K562 (cell line): ENCODE results near the gene SFPQ. TPM values are rescaled to one million over a fixed set of nuclear protein-coding genes. Genes with fewer than 3 reads are reported as not detected.
A peak's percentile ranks its signal among the peaks of the same experiment; 100 is the strongest.

Experiments
- DNMT1 ChIP-seq: fragments of 450-650 bp; IDR thresholded peaks from 2 replicates; pipeline ENCODE4 v1.6.1; 2016; ENCODE audit warnings: antibody characterized with exemption, mild to moderate bottlenecking
- EHMT2 ChIP-seq: fragments of 450-650 bp; IDR thresholded peaks from 2 replicates; pipeline ENCODE4 v1.6.1; 2018; ENCODE audit warnings: antibody characterized with exemption
- HDAC8 ChIP-seq: fragments of 450-650 bp; IDR thresholded peaks from 2 replicates; pipeline ENCODE4 v1.6.1; 2016; ENCODE audit warnings: mild to moderate bottlenecking, missing genetic modification characterization, moderate library complexity, missing compliant biosample characterization
- KLF10 ChIP-seq: fragments of 250-450 bp; sonication (Bioruptor Pico); IDR thresholded peaks from 2 replicates; pipeline ENCODE4 v1.6.1; 2021; ENCODE audit warnings: matching md5 sums
- KLF6 ChIP-seq: fragments of 250-450 bp; sonication (Bioruptor Pico); IDR thresholded peaks from 2 replicates; pipeline ENCODE4 v1.4.0; 2020; ENCODE audit warnings: mild to moderate bottlenecking, moderate library complexity, borderline replicate concordance
- MTA3 ChIP-seq: fragments of 450-650 bp; formaldehyde crosslinking; IDR thresholded peaks from 2 replicates; pipeline ENCODE4 v1.6.1; 2017; ENCODE audit warnings: mild to moderate bottlenecking, borderline replicate concordance
- NR2F6 ChIP-seq: fragments of 450-650 bp; formaldehyde crosslinking; IDR thresholded peaks from 2 replicates; pipeline ENCODE4 v1.4.0; 2020; ENCODE audit warnings: mild to moderate bottlenecking
- REST ChIP-seq, 2 experiments: fragments of 450-650 bp; formaldehyde crosslinking in 1 of 2; IDR thresholded peaks; 2 replicates each; pipeline versions ENCODE4 v1.4.0 to v1.6.1; 2014 to 2020; ENCODE audit warnings: mild to moderate bottlenecking in 2 of 2, borderline replicate concordance in 1 of 2, low read depth in 1 of 2
- RHOXF2B ChIP-seq: fragments of 250-450 bp; sonication (Bioruptor Pico); conservative IDR thresholded peaks from 2 replicates; pipeline ENCODE4 v1.5.1; 2021
- SAFB ChIP-seq: fragments of 200-400 bp; formaldehyde crosslinking; IDR thresholded peaks from 2 replicates; pipeline ENCODE4 v1.6.1; 2017; ENCODE audit warnings: low read depth, low read length, borderline replicate concordance
- SIX5 ChIP-seq, 2 experiments: IDR thresholded peaks; 2 replicates each; pipeline ENCODE4 v1.6.1; 2011; ENCODE audit warnings: low read length in 2 of 2, borderline replicate concordance in 1 of 2, low read depth in 1 of 2, mild to moderate bottlenecking in 1 of 2, moderate library complexity in 1 of 2; ENCODE audit not compliant: insufficient read depth in 1 of 2
- TBP ChIP-seq: optimal IDR thresholded peaks from 2 replicates; pipeline ENCODE3; 2011; ENCODE audit warnings: low read depth, low read length, improper control_type of control experiment
- USF1 ChIP-seq: sonication (generic); formaldehyde crosslinking; IDR thresholded peaks from 2 replicates; pipeline ENCODE4 v1.9.0; 2022; ENCODE audit warnings: mild to moderate bottlenecking, missing genetic modification reagents
- ZBTB8A ChIP-seq: fragments of 450-650 bp; IDR thresholded peaks from 2 replicates; pipeline ENCODE4 v1.6.1; 2018; ENCODE audit warnings: mild to moderate bottlenecking, moderate library complexity; ENCODE audit not compliant: partially characterized antibody
- ZNF699 ChIP-seq: fragments of 250-450 bp; sonication (Bioruptor Pico); IDR thresholded peaks from 2 replicates; pipeline ENCODE4 v1.8.0; 2021; ENCODE audit warnings: mild to moderate bottlenecking, moderate library complexity; ENCODE audit not compliant: insufficient replicate concordance
- ZNF830 ChIP-seq: fragments of 250-450 bp; sonication (Bioruptor Pico); IDR thresholded peaks from 2 replicates; pipeline ENCODE4 v1.5.0; 2021; ENCODE audit warnings: mild to moderate bottlenecking
- polyA plus RNA-seq, 8 experiments: library from polyadenylated mRNA; depleted of rRNA in 4 of 8; stranded (reverse) in 5 of 8; unstranded in 3 of 8; fragments of >200 nt; fragmentation: Nextera tagmentation in 2 of 8; fragmentation: Illumina TruSeq in 1 of 8; extraction: Ambion mirVana in 2 of 8; extraction: Trizol in 1 of 8; gene quantifications; 2 replicates each; pipeline versions ENCODE4 v1.2.1 to v1.2.3, GENCODE V29; 2011 to 2014; ENCODE audit warnings: inconsistent platforms in 1 of 8, missing spikeins in 1 of 8
- total RNA-seq, 7 experiments: library from RNA; depleted of rRNA in 6 of 7; stranded (reverse); fragments of >200 nt in 6 of 7; fragmentation: Illumina TruSeq in 2 of 7; extraction: Trizol in 2 of 7; gene quantifications; 2 replicates each; pipeline versions ENCODE4 v1.2.1 to v1.2.3, GENCODE V29; 2011 to 2021; ENCODE audit warnings: low replicate concordance in 1 of 7

SFPQ gene
- total and polyA plus RNA-seq, 9 of the 15 experiments (the other 6 are each of a cell fraction or from before 2014, with no cell fraction given): 69.7 to 562 (median 399) TPM

GRCh38 chr1:35202048-35202719, 9.2 kb upstream of the SFPQ start (continued):
- TF ChIP-seq REST (IDR thresholded peaks at IDR 0.05; ENCODE audit: borderline replicate concordance) (peak; percentile 78), REST (CRISPR knock-in tag; IDR thresholded peaks at IDR 0.05; ENCODE audit: low read depth) (no peak), RHOXF2B (CRISPR knock-in tag) (no peak), NR2F6 (CRISPR knock-in tag) (no peak), MTA3 (no peak), DNMT1 (no peak), ZNF830 (CRISPR knock-in tag) (no peak), SIX5 (IDR thresholded peaks at IDR 0.05; ENCODE audit: borderline replicate concordance in 1 of 2, insufficient read depth in 1 of 2, low read depth in 1 of 2, low read length in 2 of 2) (no peak), USF1 (CRISPR knock-in tag) (no peak), EHMT2 (peak; percentile 76), ZBTB8A (no peak), KLF6 (CRISPR knock-in tag) (no peak), TBP (no peak), SAFB (no peak), HDAC8 (no peak), KLF10 (CRISPR knock-in tag) (no peak), ZNF699 (CRISPR knock-in tag) (no peak)
